ENCODE data around the gene TRAF3IP1. TPM values are rescaled to one million over a fixed set of nuclear protein-coding genes. Genes with fewer than 3 reads are reported as not detected.

Gene TRAF3IP1
- total and polyA plus RNA-seq, 3 donors from 2014 or later = 22.1 to 40.9 (median 38.0) TPM

GRCh38 chr2:238351315-238351714 is 31.0 kb downstream of the TRAF3IP1 start:
- intact Hi-C loops (cut with DNase I; ENCODE audit: low total_unique reads) = loop anchor here (10.0 kb wide), 1 partner anchor 433 kb away; no protein-coding TSS in a partner anchor
- H3K27ac ChIP-seq = no peak overlapping the region
- H3K4me1 ChIP-seq = no peaks in the 10 kb centered on the region
- no peak for DNase-seq
- H3K9me3 ChIP-seq = no peaks in the 10 kb centered on the region
- TF ChIP-seq POLR2A (IDR thresholded peaks at IDR 0.05) = no peak
- TF ChIP-seq, protein P1, sequence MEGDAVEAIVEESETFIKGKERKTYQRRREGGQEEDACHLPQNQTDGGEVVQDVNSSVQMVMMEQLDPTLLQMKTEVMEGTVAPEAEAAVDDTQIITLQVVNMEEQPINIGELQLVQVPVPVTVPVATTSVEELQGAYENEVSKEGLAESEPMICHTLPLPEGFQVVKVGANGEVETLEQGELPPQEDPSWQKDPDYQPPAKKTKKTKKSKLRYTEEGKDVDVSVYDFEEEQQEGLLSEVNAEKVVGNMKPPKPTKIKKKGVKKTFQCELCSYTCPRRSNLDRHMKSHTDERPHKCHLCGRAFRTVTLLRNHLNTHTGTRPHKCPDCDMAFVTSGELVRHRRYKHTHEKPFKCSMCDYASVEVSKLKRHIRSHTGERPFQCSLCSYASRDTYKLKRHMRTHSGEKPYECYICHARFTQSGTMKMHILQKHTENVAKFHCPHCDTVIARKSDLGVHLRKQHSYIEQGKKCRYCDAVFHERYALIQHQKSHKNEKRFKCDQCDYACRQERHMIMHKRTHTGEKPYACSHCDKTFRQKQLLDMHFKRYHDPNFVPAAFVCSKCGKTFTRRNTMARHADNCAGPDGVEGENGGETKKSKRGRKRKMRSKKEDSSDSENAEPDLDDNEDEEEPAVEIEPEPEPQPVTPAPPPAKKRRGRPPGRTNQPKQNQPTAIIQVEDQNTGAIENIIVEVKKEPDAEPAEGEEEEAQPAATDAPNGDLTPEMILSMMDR (IDR thresholded peaks at IDR 0.05) = no peak
- H3K36me3 ChIP-seq (ENCODE audit: low read depth, missing control alignments) = no peaks in the 10 kb centered on the region
- no peaks in the 10 kb centered on the region for H3K27me3 ChIP-seq
- WGBS, 2 donors = 67 to 80% methylated on average over 15 of the region's 15 CpGs
- H3K4me3 ChIP-seq = no peak overlapping the region

DNA sequence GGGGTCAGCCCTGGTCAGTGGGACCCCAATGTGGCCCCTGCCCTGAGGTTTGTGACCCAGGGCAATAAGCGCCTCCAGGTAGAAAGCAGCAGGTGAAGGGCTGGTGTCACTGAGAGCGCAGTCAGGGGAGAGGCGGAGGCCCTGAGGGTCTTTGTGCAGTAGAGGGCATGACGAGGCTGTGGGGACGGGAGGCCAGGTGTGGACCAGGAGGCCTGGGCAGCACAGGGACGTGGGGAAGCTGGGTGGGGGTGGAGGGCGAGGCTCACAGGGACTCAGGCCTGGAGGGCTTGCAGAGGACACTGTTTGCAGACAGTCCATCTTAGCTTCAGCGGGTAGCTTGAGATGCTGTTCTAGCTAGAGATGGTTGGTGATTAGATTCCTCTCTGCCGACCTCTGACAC is 32.0 kb downstream of the TRAF3IP1 start:
- DNase-seq = no peak
- H3K4me1 ChIP-seq = no peaks in the 10 kb centered on the region
- H3K9me3 ChIP-seq = no peaks in the 10 kb centered on the region
- H3K27me3 ChIP-seq = no peaks in the 10 kb centered on the region
- TF ChIP-seq, protein P1 (IDR thresholded peaks at IDR 0.05) = no peak
- TF ChIP-seq POLR2A (IDR thresholded peaks at IDR 0.05) = no peak
- H3K4me3 ChIP-seq = no peak overlapping the region
- H3K27ac ChIP-seq = no peak overlapping the region
- intact Hi-C loops (cut with DNase I; ENCODE audit: low total_unique reads) = loop anchor here (10.0 kb wide), 1 partner anchor 432 kb away; no protein-coding TSS in a partner anchor
- 93 to 95% methylated on average over 9 of the region's 9 CpGs for WGBS, 2 donors
- no peaks in the 10 kb centered on the region for H3K36me3 ChIP-seq (ENCODE audit: low read depth, missing control alignments)

GRCh38 chr2:238358769-238359168 is 38.5 kb downstream of the TRAF3IP1 start:
- no peak for DNase-seq
- Histone ChIP-seq H3K4me1 (no peaks in the 10 kb centered on the region), H3K36me3 (ENCODE audit: low read depth, missing control alignments) (no peaks in the 10 kb centered on the region), H3K9me3 (no peaks in the 10 kb centered on the region), H3K27me3 (no peaks in the 10 kb centered on the region), H3K27ac (no peak overlapping the region), H3K4me3 (no peak overlapping the region)
- TF ChIP-seq POLR2A (IDR thresholded peaks at IDR 0.05) = no peak
- TF ChIP-seq, protein P1 (IDR thresholded peaks at IDR 0.05) = no peak
- 91 to 97% methylated on average over 3 of the region's 3 CpGs for WGBS, 2 donors
- intact Hi-C loops (cut with DNase I; ENCODE audit: low total_unique reads) = loop anchor here (10.0 kb wide), 1 partner anchor 426 kb away; no protein-coding TSS in a partner anchor

GRCh38 chr2:238359403-238359802 is 39.1 kb downstream of the TRAF3IP1 start:
- WGBS, 2 donors = 93 to 94% methylated on average over 3 of the region's 3 CpGs
- H3K27me3 ChIP-seq = no peaks in the 10 kb centered on the region
- intact Hi-C loops (cut with DNase I; ENCODE audit: low total_unique reads) = loop anchor here (10.0 kb wide), 1 partner anchor 425 kb away; no protein-coding TSS in a partner anchor
- no peaks in the 10 kb centered on the region for H3K36me3 ChIP-seq (ENCODE audit: low read depth, missing control alignments)
- H3K4me3 ChIP-seq = no peak overlapping the region
- H3K27ac ChIP-seq = no peak overlapping the region
- no peak for DNase-seq
- no peaks in the 10 kb centered on the region for H3K9me3 ChIP-seq
- no peaks in the 10 kb centered on the region for H3K4me1 ChIP-seq
- TF ChIP-seq, protein P1 (IDR thresholded peaks at IDR 0.05) = no peak
- TF ChIP-seq POLR2A (IDR thresholded peaks at IDR 0.05) = no peak

GRCh38 chr2:238361877-238362276 is 41.6 kb downstream of the TRAF3IP1 start:
- intact Hi-C loops (cut with DNase I; ENCODE audit: low total_unique reads) = no loop called here

More at GRCh38 chr2:238361877-238362276, 41.6 kb downstream of the TRAF3IP1 start:
- Histone ChIP-seq H3K27ac (no peak overlapping the region), H3K4me3 (no peak overlapping the region), H3K36me3 (ENCODE audit: low read depth, missing control alignments) (no peaks in the 10 kb centered on the region), H3K4me1 (no peaks in the 10 kb centered on the region), H3K9me3 (no peaks in the 10 kb centered on the region), H3K27me3 (no peaks in the 10 kb centered on the region)
- no peak for DNase-seq
- 84 to 87% methylated on average over 9 of the region's 9 CpGs for WGBS, 2 donors
- TF ChIP-seq, protein P1 (IDR thresholded peaks at IDR 0.05) = no peak
- TF ChIP-seq POLR2A (IDR thresholded peaks at IDR 0.05) = no peak

All from testis (tissue), 3 donors.